ENCODE results near the gene PGGT1B. TPM values are rescaled to one million over a fixed set of nuclear protein-coding genes. Genes with fewer than 3 reads are reported as not detected.

The PGGT1B gene
- 7.3 TPM for polyA plus RNA-seq (2013, experiment 1 of 2)
- 6.8 TPM for polyA plus RNA-seq (2013, experiment 2 of 2)

GRCh38 chr5:115262321-115263077 lies at the start of gene PGGT1B:
TSS of gene PGGT1B (minus strand) at chr5:115262877. CDS start at chr5:115262851, 26 bp downstream.
- no peak within 1 kb of the TSS for H4K91ac ChIP-seq (ENCODE audit: low read depth, low read length, poor library complexity)
- peak within 1 kb of the TSS; percentile 93 for H3K18ac ChIP-seq (ENCODE audit: low read length)
- H3K4me2 ChIP-seq (ENCODE audit: insufficient read depth, low read length, poor library complexity, severe bottlenecking), result peak within 1 kb of the TSS; percentile 79
- peak within 1 kb of the TSS; percentile 90 to 93 for H3K4me3 ChIP-seq (ENCODE audit: low read length in 2 of 2)
- no CpG with 5 or more reads among the region's 50 CpGs for WGBS, 2 donors (ENCODE audit: extremely low coverage in 2 of 2, insufficient read length in 2 of 2, insufficient replicate concordance in 1 of 2)
- no peaks in the 10 kb centered on the region for H3K9me3 ChIP-seq (replicated peaks in 1 of 2; ENCODE audit: control insufficient read depth in 2 of 2, insufficient read depth in 1 of 2, low read depth in 1 of 2, low read length in 2 of 2)
- H4K8ac ChIP-seq (ENCODE audit: low read depth, low read length), result no peak within 1 kb of the TSS
- no peak within 1 kb of the TSS for H3K14ac ChIP-seq (ENCODE audit: low read length)
- H2BK12ac ChIP-seq (ENCODE audit: low read length), result no peak within 1 kb of the TSS
- no peak within 1 kb of the TSS for H2AK5ac ChIP-seq (ENCODE audit: low read depth, low read length)
- no peak within 1 kb of the TSS for H2BK5ac ChIP-seq (ENCODE audit: low read length)
- no peaks in the 10 kb centered on the region for H3K79me1 ChIP-seq (ENCODE audit: low read depth, low read length)
- no peak within 1 kb of the TSS for H2BK120ac ChIP-seq (ENCODE audit: low read depth, low read length)
- no peak within 1 kb of the TSS for H2BK15ac ChIP-seq (ENCODE audit: low read length)
- H3K27me3 ChIP-seq (ENCODE audit: control insufficient read depth in 3 of 3, insufficient read depth in 3 of 3, low read depth in 1 of 3, low read length in 3 of 3), result no peaks in the 10 kb centered on the region
- H3K23ac ChIP-seq (ENCODE audit: low read depth, low read length, poor library complexity), result peak within 1 kb of the TSS; percentile 56
- H3K27ac ChIP-seq (replicated peaks; ENCODE audit: low read length), result peak within 1 kb of the TSS; percentile 83
- peaks cover 0 to 6% of the 10 kb centered on the region in 2 donors for H3K4me1 ChIP-seq (ENCODE audit: control insufficient read depth in 2 of 2, insufficient read depth in 1 of 2, low read depth in 1 of 2, low read length in 2 of 2)
- peak; percentile 37 for DNase-seq (ENCODE audit: low spot score)
- peak within 1 kb of the TSS; percentile 75 for H3K9ac ChIP-seq (ENCODE audit: low read depth, low read length, poor library complexity)
- H2AFZ ChIP-seq (ENCODE audit: low read length), result peak within 1 kb of the TSS; percentile 95
- H3K4ac ChIP-seq (ENCODE audit: low read length), result no peak within 1 kb of the TSS
- peaks cover 4 to 12% of the 10 kb centered on the region in 2 donors for H3K36me3 ChIP-seq (replicated peaks in 1 of 2; ENCODE audit: control insufficient read depth in 2 of 2, insufficient read depth in 2 of 2, low read length in 2 of 2)

- Histone ChIP-seq H4K91ac (ENCODE audit: low read depth, low read length, poor library complexity) (no peak overlapping the region), H2AK5ac (ENCODE audit: low read depth, low read length) (no peak overlapping the region), H3K27me3 (ENCODE audit: control insufficient read depth in 3 of 3, insufficient read depth in 3 of 3, low read depth in 1 of 3, low read length in 3 of 3) (peaks cover 0 to 2% (median 0%) of the 10 kb centered on the region in 3 experiments), H3K27ac (replicated peaks; ENCODE audit: low read length) (no peak overlapping the region), H3K36me3 (replicated peaks in 1 of 2; ENCODE audit: control insufficient read depth in 2 of 2, insufficient read depth in 2 of 2, low read length in 2 of 2) (no peaks in the 10 kb centered on the region), H2AFZ (ENCODE audit: low read length) (no peak overlapping the region), H3K23ac (ENCODE audit: low read depth, low read length, poor library complexity) (no peak overlapping the region), H4K8ac (ENCODE audit: low read depth, low read length) (no peak overlapping the region), H2BK120ac (ENCODE audit: low read depth, low read length) (no peak overlapping the region), H3K14ac (ENCODE audit: low read length) (no peak overlapping the region), H3K4ac (ENCODE audit: low read length) (no peak overlapping the region), H3K4me1 (ENCODE audit: control insufficient read depth in 2 of 2, insufficient read depth in 1 of 2, low read depth in 1 of 2, low read length in 2 of 2) (no peaks in the 10 kb centered on the region), H2BK15ac (ENCODE audit: low read length) (no peak overlapping the region), H3K79me1 (ENCODE audit: low read depth, low read length) (no peaks in the 10 kb centered on the region), H2BK5ac (ENCODE audit: low read length) (no peak overlapping the region), H3K9me3 (replicated peaks in 1 of 2; ENCODE audit: control insufficient read depth in 2 of 2, insufficient read depth in 1 of 2, low read depth in 1 of 2, low read length in 2 of 2) (no peaks in the 10 kb centered on the region), H3K4me3 (ENCODE audit: low read length in 2 of 2) (no peak overlapping the region), H3K9ac (ENCODE audit: low read depth, low read length, poor library complexity) (no peak overlapping the region), H2BK12ac (ENCODE audit: low read length) (no peak overlapping the region), H3K4me2 (ENCODE audit: insufficient read depth, low read length, poor library complexity, severe bottlenecking) (no peak overlapping the region), H3K18ac (ENCODE audit: low read length) (no peak overlapping the region)
- WGBS, 2 donors (ENCODE audit: extremely low coverage in 2 of 2, insufficient read length in 2 of 2, insufficient replicate concordance in 1 of 2), result no CpG with 5 or more reads among the region's 1 CpG
- no peak for DNase-seq (ENCODE audit: low spot score)
Measured at GRCh38 chr5:115309751-115310370, 47.2 kb upstream of the PGGT1B start.

- Histone ChIP-seq H3K79me1 (ENCODE audit: low read depth, low read length) (no peaks in the 10 kb centered on the region), H3K27me3 (ENCODE audit: control insufficient read depth in 3 of 3, insufficient read depth in 3 of 3, low read depth in 1 of 3, low read length in 3 of 3) (peaks cover 0 to 4% (median 2%) of the 10 kb centered on the region in 3 experiments), H4K8ac (ENCODE audit: low read depth, low read length) (no peak overlapping the region)
Measured at GRCh38 chr5:115308815-115309214, 46.1 kb upstream of the PGGT1B start.

GRCh38 chr5:115306011-115306536 lies 43.4 kb upstream of the PGGT1B start:
- no peak overlapping the region for H2BK120ac ChIP-seq (ENCODE audit: low read depth, low read length)
- H3K27ac ChIP-seq (replicated peaks; ENCODE audit: low read length), result no peak overlapping the region
- no peak overlapping the region for H3K4me3 ChIP-seq (ENCODE audit: low read length in 2 of 2)
- peaks cover 0 to 9% (median 2%) of the 10 kb centered on the region in 3 experiments for H3K27me3 ChIP-seq (ENCODE audit: control insufficient read depth in 3 of 3, insufficient read depth in 3 of 3, low read depth in 1 of 3, low read length in 3 of 3)
- H3K9me3 ChIP-seq (replicated peaks in 1 of 2; ENCODE audit: control insufficient read depth in 2 of 2, insufficient read depth in 1 of 2, low read depth in 1 of 2, low read length in 2 of 2), result no peaks in the 10 kb centered on the region
- no peak overlapping the region for H3K4ac ChIP-seq (ENCODE audit: low read length)
- H2AK5ac ChIP-seq (ENCODE audit: low read depth, low read length), result no peak overlapping the region
- no peak overlapping the region for H2BK5ac ChIP-seq (ENCODE audit: low read length)
- H2BK15ac ChIP-seq (ENCODE audit: low read length), result no peak overlapping the region
- H3K4me1 ChIP-seq (ENCODE audit: control insufficient read depth in 2 of 2, insufficient read depth in 1 of 2, low read depth in 1 of 2, low read length in 2 of 2), result no peaks in the 10 kb centered on the region
- no peak overlapping the region for H3K9ac ChIP-seq (ENCODE audit: low read depth, low read length, poor library complexity)
- no peak overlapping the region for H2AFZ ChIP-seq (ENCODE audit: low read length)
- no peak overlapping the region for H3K14ac ChIP-seq (ENCODE audit: low read length)
- H3K4me2 ChIP-seq (ENCODE audit: insufficient read depth, low read length, poor library complexity, severe bottlenecking), result no peak overlapping the region
- DNase-seq (ENCODE audit: low spot score), result no peak
- no peak overlapping the region for H2BK12ac ChIP-seq (ENCODE audit: low read length)
- no peak overlapping the region for H3K23ac ChIP-seq (ENCODE audit: low read depth, low read length, poor library complexity)
- H3K79me1 ChIP-seq (ENCODE audit: low read depth, low read length), result no peaks in the 10 kb centered on the region
- no peak overlapping the region for H4K8ac ChIP-seq (ENCODE audit: low read depth, low read length)
- no peak overlapping the region for H3K18ac ChIP-seq (ENCODE audit: low read length)
- H3K36me3 ChIP-seq (replicated peaks in 1 of 2; ENCODE audit: control insufficient read depth in 2 of 2, insufficient read depth in 2 of 2, low read length in 2 of 2), result no peaks in the 10 kb centered on the region
- H4K91ac ChIP-seq (ENCODE audit: low read depth, low read length, poor library complexity), result no peak overlapping the region
- no CpG with 5 or more reads among the region's 1 CpG for WGBS, 2 donors (ENCODE audit: extremely low coverage in 2 of 2, insufficient read length in 2 of 2, insufficient replicate concordance in 1 of 2)

More at GRCh38 chr5:115308815-115309214, 46.1 kb upstream of the PGGT1B start:
- no peak overlapping the region for H2BK120ac ChIP-seq (ENCODE audit: low read depth, low read length)
- H3K4me1 ChIP-seq (ENCODE audit: control insufficient read depth in 2 of 2, insufficient read depth in 1 of 2, low read depth in 1 of 2, low read length in 2 of 2), result no peaks in the 10 kb centered on the region
- no peak overlapping the region for H3K23ac ChIP-seq (ENCODE audit: low read depth, low read length, poor library complexity)
- H3K9me3 ChIP-seq (replicated peaks in 1 of 2; ENCODE audit: control insufficient read depth in 2 of 2, insufficient read depth in 1 of 2, low read depth in 1 of 2, low read length in 2 of 2), result no peaks in the 10 kb centered on the region
- no peak overlapping the region for H2BK12ac ChIP-seq (ENCODE audit: low read length)
- H3K4me2 ChIP-seq (ENCODE audit: insufficient read depth, low read length, poor library complexity, severe bottlenecking), result no peak overlapping the region
- no peak overlapping the region for H2BK15ac ChIP-seq (ENCODE audit: low read length)
- DNase-seq (ENCODE audit: low spot score), result no peak
- no peak overlapping the region for H2BK5ac ChIP-seq (ENCODE audit: low read length)
- H2AFZ ChIP-seq (ENCODE audit: low read length), result no peak overlapping the region
- no peak overlapping the region for H3K14ac ChIP-seq (ENCODE audit: low read length)
- H3K9ac ChIP-seq (ENCODE audit: low read depth, low read length, poor library complexity), result no peak overlapping the region
- no peak overlapping the region for H2AK5ac ChIP-seq (ENCODE audit: low read depth, low read length)
- H4K91ac ChIP-seq (ENCODE audit: low read depth, low read length, poor library complexity), result no peak overlapping the region
- H3K4me3 ChIP-seq (ENCODE audit: low read length in 2 of 2), result no peak overlapping the region
- no peak overlapping the region for H3K18ac ChIP-seq (ENCODE audit: low read length)
- no peaks in the 10 kb centered on the region for H3K36me3 ChIP-seq (replicated peaks in 1 of 2; ENCODE audit: control insufficient read depth in 2 of 2, insufficient read depth in 2 of 2, low read length in 2 of 2)
- no peak overlapping the region for H3K4ac ChIP-seq (ENCODE audit: low read length)
- H3K27ac ChIP-seq (replicated peaks; ENCODE audit: low read length), result no peak overlapping the region
